Panc1 (cell line): ENCODE data around the gene CSH2. TPM values are rescaled to one million over a fixed set of nuclear protein-coding genes. Genes with fewer than 3 reads are reported as not detected.

ENCODE experiments used
- ATAC-seq: fragments of 200-7000 bp; cut with Tn5 transposase; 2 replicates; pipeline ENCODE4 v1.9.1; 2020; ENCODE audit warnings: mild to moderate bottlenecking, moderate library complexity
- BruUV-seq: library from RNA; stranded (reverse); fragments of 400-500 nt; replicated peaks from 2 replicates; lab custom pipeline; 2021; lab: Mats Ljungman, UMichigan
- CTCF ChIA-PET: fragments of 300-600 bp; sonication (Branson Sonifier 250); formaldehyde crosslinking; loops from one replicate; lab custom pipeline; 2022; ENCODE audit warnings: antibody characterized with exemption; lab: Charles Lee
- POLR2A ChIA-PET: fragments of 300-600 bp; sonication (Branson Sonifier 250); formaldehyde crosslinking; loops from one replicate; lab custom pipeline; 2022; ENCODE audit warnings: antibody characterized with exemption; lab: Charles Lee
- DNase-seq: peaks from one replicate; pipeline ENCODE4 v3.0.0-alpha.2; 2010; ENCODE audit warnings: low read depth, low spot score
- H3K27ac ChIP-seq: 2 replicates; pipeline ENCODE4 v1.5.1; 2011; ENCODE audit warnings: mild to moderate bottlenecking, low read length, inconsistent platforms
- H3K27me3 ChIP-seq: fragments of 200-500 bp; sonication (Bioruptor generic); 2 replicates; pipeline ENCODE4 v1.6.0; 2014; ENCODE audit warnings: low read length, inconsistent platforms; ENCODE audit not compliant: control insufficient read depth, insufficient read depth
- H3K36me3 ChIP-seq: fragments of 200-500 bp; sonication (Bioruptor generic); 2 replicates; pipeline ENCODE4 v1.5.1; 2014; ENCODE audit warnings: inconsistent platforms, mild to moderate bottlenecking, low read length, moderate library complexity; ENCODE audit not compliant: control insufficient read depth, insufficient read depth
- H3K4me1 ChIP-seq: 2 replicates; pipeline ENCODE4 v1.5.1; 2011; ENCODE audit warnings: inconsistent platforms, mild to moderate bottlenecking, low read length, moderate library complexity; ENCODE audit not compliant: control insufficient read depth, insufficient read depth
- H3K4me3 ChIP-seq, 2 experiments: 2 replicates each; pipeline ENCODE4 v1.5.1; 2011 to 2012; ENCODE audit warnings: low read depth in 2 of 2, low read length in 2 of 2, mild to moderate bottlenecking in 2 of 2, inconsistent platforms in 1 of 2, moderate library complexity in 1 of 2
- H3K9me3 ChIP-seq: fragments of 200-500 bp; sonication (Bioruptor generic); 2 replicates; pipeline ENCODE4 v1.5.1; 2014; ENCODE audit warnings: low read depth, mild to moderate bottlenecking, inconsistent platforms, low read length, moderate library complexity; ENCODE audit not compliant: control insufficient read depth, insufficient read depth
- CTCF ChIP-seq: fragments of 450-650 bp; IDR thresholded peaks from 2 replicates; pipeline ENCODE4 v1.5.1; 2017; ENCODE audit warnings: mild to moderate bottlenecking
- POLR2AphosphoS5 ChIP-seq: IDR thresholded peaks from 2 replicates; pipeline ENCODE4 v1.6.1; 2012; ENCODE audit warnings: mild to moderate bottlenecking, low read depth, low read length, moderate library complexity
- SIN3A ChIP-seq: IDR thresholded peaks from 2 replicates; pipeline ENCODE4 v1.6.1; 2012; ENCODE audit warnings: low read depth, mild to moderate bottlenecking, low read length, moderate library complexity, borderline replicate concordance; ENCODE audit not compliant: insufficient read depth
- TCF7L2 ChIP-seq: IDR thresholded peaks from 2 replicates; pipeline ENCODE4 v1.6.1; 2011; ENCODE audit warnings: mild to moderate bottlenecking, low read depth, low read length, inconsistent platforms
- in situ Hi-C: cut with HindIII; loops from 2 replicates; pipeline ENCODE4 v1.10.0; 2016; ENCODE audit warnings: low sequenced_read_pairs, low pct_unique_long_range_greater_than_20kb
- intact Hi-C: fragments of 100-400 bp; cut with micrococcal nuclease; formaldehyde crosslinking; loops from one replicate; pipeline ENCODE4 v1.10.0; 2022; ENCODE audit not compliant: unreplicated experiment
- total RNA-seq: library from RNA; stranded (reverse); gene quantifications from one replicate; pipeline ENCODE4 v1.2.1, GENCODE V29; 2021; ENCODE audit not compliant: unreplicated experiment
- TF ChIP-seq, protein P1 (sequence below), 2 experiments: IDR thresholded peaks; 2 replicates each; pipeline ENCODE4 v1.6.1; 2011 to 2012; ENCODE audit warnings: low read depth in 2 of 2, control low read depth in 1 of 2, low read length in 1 of 2, mild to moderate bottlenecking in 1 of 2, moderate library complexity in 1 of 2; ENCODE audit not compliant: insufficient read depth in 1 of 2

The CSH2 gene
- total RNA-seq, 1 experiment from 2014 or later: not detected

- TF ChIP-seq SIN3A (no peak), CTCF (peak; percentile 88), TCF7L2 (peak; percentile 57; the same call in 1 of the 2 replicates)
- peak overlapping the region; percentile 34 to 48 for H3K4me3 ChIP-seq
- in situ Hi-C loops: no loop called here
- no peaks in the 10 kb centered on the region for H3K9me3 ChIP-seq
- H3K4me1 ChIP-seq: peaks cover 2% of the 10 kb centered on the region; the same call in 1 of the 2 replicates
- BruUV-seq: no TSS peak
- H3K36me3 ChIP-seq: no peaks in the 10 kb centered on the region
- ATAC-seq: peak; percentile 96
- DNase-seq: peak; percentile 60
- peak overlapping the region; percentile 79 for H3K27ac ChIP-seq
- CTCF ChIA-PET: interaction anchor here (0.6 to 0.7 kb wide), 3 partner anchors 75 to 424 kb away, joined by 3 to 4 read pairs (median 3); partner anchors contain the start of gene CCDC47
- H3K27me3 ChIP-seq: no peaks in the 10 kb centered on the region
- intact Hi-C loops: no loop called here
- POLR2A ChIA-PET: no interaction called here
These were observed 24.4 kb downstream of the CSH2 start for GRCh38 chr17:63848834-63849689.

- CTCF ChIA-PET: no interaction called here
- in situ Hi-C loops: no loop called here
- no peak for TF ChIP-seq CTCF
These were observed 25.8 kb downstream of the CSH2 start for GRCh38 chr17:63847525-63848249.

GRCh38 chr17:63845509-63845908 lies 28.0 kb downstream of the CSH2 start:
- intact Hi-C loops: no loop called here
- Histone ChIP-seq H3K27me3 (no peaks in the 10 kb centered on the region), H3K27ac (no peak overlapping the region), H3K4me3 (no peak overlapping the region), H3K9me3 (no peaks in the 10 kb centered on the region), H3K4me1 (peaks cover 16% of the 10 kb centered on the region), H3K36me3 (peaks cover 6% of the 10 kb centered on the region; the same call in 1 of the 2 replicates)
- ChIA-PET CTCF (no interaction called here), POLR2A (no interaction called here)
- in situ Hi-C loops: no loop called here
- BruUV-seq: no TSS peak
- TF ChIP-seq SIN3A: no peak
- no peak for TF ChIP-seq TCF7L2
- TF ChIP-seq POLR2AphosphoS5: no peak
- no peak for TF ChIP-seq CTCF
- TF ChIP-seq, protein P1, sequence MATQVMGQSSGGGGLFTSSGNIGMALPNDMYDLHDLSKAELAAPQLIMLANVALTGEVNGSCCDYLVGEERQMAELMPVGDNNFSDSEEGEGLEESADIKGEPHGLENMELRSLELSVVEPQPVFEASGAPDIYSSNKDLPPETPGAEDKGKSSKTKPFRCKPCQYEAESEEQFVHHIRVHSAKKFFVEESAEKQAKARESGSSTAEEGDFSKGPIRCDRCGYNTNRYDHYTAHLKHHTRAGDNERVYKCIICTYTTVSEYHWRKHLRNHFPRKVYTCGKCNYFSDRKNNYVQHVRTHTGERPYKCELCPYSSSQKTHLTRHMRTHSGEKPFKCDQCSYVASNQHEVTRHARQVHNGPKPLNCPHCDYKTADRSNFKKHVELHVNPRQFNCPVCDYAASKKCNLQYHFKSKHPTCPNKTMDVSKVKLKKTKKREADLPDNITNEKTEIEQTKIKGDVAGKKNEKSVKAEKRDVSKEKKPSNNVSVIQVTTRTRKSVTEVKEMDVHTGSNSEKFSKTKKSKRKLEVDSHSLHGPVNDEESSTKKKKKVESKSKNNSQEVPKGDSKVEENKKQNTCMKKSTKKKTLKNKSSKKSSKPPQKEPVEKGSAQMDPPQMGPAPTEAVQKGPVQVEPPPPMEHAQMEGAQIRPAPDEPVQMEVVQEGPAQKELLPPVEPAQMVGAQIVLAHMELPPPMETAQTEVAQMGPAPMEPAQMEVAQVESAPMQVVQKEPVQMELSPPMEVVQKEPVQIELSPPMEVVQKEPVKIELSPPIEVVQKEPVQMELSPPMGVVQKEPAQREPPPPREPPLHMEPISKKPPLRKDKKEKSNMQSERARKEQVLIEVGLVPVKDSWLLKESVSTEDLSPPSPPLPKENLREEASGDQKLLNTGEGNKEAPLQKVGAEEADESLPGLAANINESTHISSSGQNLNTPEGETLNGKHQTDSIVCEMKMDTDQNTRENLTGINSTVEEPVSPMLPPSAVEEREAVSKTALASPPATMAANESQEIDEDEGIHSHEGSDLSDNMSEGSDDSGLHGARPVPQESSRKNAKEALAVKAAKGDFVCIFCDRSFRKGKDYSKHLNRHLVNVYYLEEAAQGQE (IDR thresholded peaks at IDR 0.05; ENCODE audit: insufficient read depth in 1 of 2, low read depth in 2 of 2, low read length in 1 of 2): no peak
- DNase-seq (no peak), ATAC-seq (no peak)

More at GRCh38 chr17:63847525-63848249, 25.8 kb downstream of the CSH2 start:
- Histone ChIP-seq H3K4me1 (peaks cover 8% of the 10 kb centered on the region), H3K36me3 (no peaks in the 10 kb centered on the region; the same call in 1 of the 2 replicates), H3K9me3 (no peaks in the 10 kb centered on the region), H3K4me3 (no peak overlapping the region), H3K27ac (no peak overlapping the region), H3K27me3 (no peaks in the 10 kb centered on the region)
- ATAC-seq (no peak), DNase-seq (no peak)
- intact Hi-C loops: no loop called here
- BruUV-seq: no TSS peak
- POLR2A ChIA-PET: no interaction called here
